ENCODE data around the gene HS3ST6. TPM values are rescaled to one million over a fixed set of nuclear protein-coding genes. Genes with fewer than 3 reads are reported as not detected.
A peak's percentile ranks its signal among the peaks of the same experiment; 100 is the strongest.

HS3ST6 gene
- total and polyA plus RNA-seq, 2 of the 13 experiments (the other 11 are each of a cell fraction or from before 2014, with no cell fraction given), result not detected

GRCh38 chr16:1887711-1888354 lies 30.4 kb downstream of the HS3ST6 start:
- H3K4me3 ChIP-seq (replicated peaks in 1 of 3; ENCODE audit: insufficient read depth in 1 of 3, low read depth in 2 of 3, low read length in 3 of 3), result no peak overlapping the region
- POLR2A ChIA-PET, result no interaction called here
- no peak overlapping the region for H3K4me2 ChIP-seq (ENCODE audit: low read depth, low read length)
- no TSS peak for BruUV-seq (replicated peaks)
- no peak for ATAC-seq
- CTCF ChIA-PET (ENCODE audit: low intra/inter-chr PET ratio, low total read pairs), result no interaction called here
- H3K27ac ChIP-seq (ENCODE audit: extremely low read length, insufficient read depth, low read length), result no peak overlapping the region
- H3K9ac ChIP-seq (ENCODE audit: insufficient read depth, low read depth, low read length), result no peak overlapping the region
- TF ChIP-seq ZBTB33 (CRISPR knock-in tag; IDR thresholded peaks at IDR 0.05), result peak; percentile 58; the same call in 1 of the 2 replicates
- TF ChIP-seq CEBPB (IDR thresholded peaks at IDR 0.05; ENCODE audit: borderline replicate concordance, low read depth, low read length), result peak; percentile 38; the same call in 1 of the 2 replicates
- TF ChIP-seq PAXIP1 (CRISPR knock-in tag; conservative IDR thresholded peaks at IDR 0.05), result no peak
- no peak for FAIRE-seq
- peaks cover 8% of the 10 kb centered on the region for H3K4me1 ChIP-seq (ENCODE audit: insufficient read depth, low read length)
- no peaks in the 10 kb centered on the region for H4K20me1 ChIP-seq (ENCODE audit: insufficient read depth, low read length)
- no peaks in the 10 kb centered on the region for H3K36me3 ChIP-seq (replicated peaks in 1 of 2; ENCODE audit: control insufficient read depth in 1 of 2, insufficient read depth in 2 of 2, low read length in 2 of 2)
- no peak overlapping the region for H2AFZ ChIP-seq (ENCODE audit: low read length)
- peaks cover 1 to 18% of the 10 kb centered on the region in 2 experiments; a peak in 4 of 5 replicates for H3K27me3 ChIP-seq (ENCODE audit: control insufficient read depth in 1 of 2, insufficient read depth in 2 of 2, low read length in 2 of 2)
- 44% methylated on average over 14 of the region's 14 CpGs for WGBS (ENCODE audit: low lambda C conversion rate)
- no peaks in the 10 kb centered on the region for H3K79me2 ChIP-seq (ENCODE audit: insufficient read depth, low read length)
- intact Hi-C loops (cut with micrococcal nuclease; ENCODE audit: unreplicated experiment), result no loop called here
- H3K9me3 ChIP-seq (ENCODE audit: low read length), result no peaks in the 10 kb centered on the region
- in situ Hi-C loops (cut with HindIII; ENCODE audit: extremely low pct_ligation_motif_present, low pct_unique_long_range_greater_than_20kb), result no loop called here
- no peak for DNase-seq (ENCODE audit: low spot score)
